Fibroblast of lung (primary cell): ENCODE results near the gene HIVEP1.

Experiments used
- CTCF ChIP-seq, 2 donors: IDR thresholded peaks in 1 of 2; conservative IDR thresholded peaks in 1 of 2; 1 replicate in 1 of 2; 2 replicates in 1 of 2; pipeline ENCODE4 v1.5.1; 2011 to 2012; ENCODE audit warnings: low read length in 2 of 2, control low read depth in 1 of 2, inconsistent platforms in 1 of 2, low read depth in 1 of 2, mild to moderate bottlenecking in 1 of 2
- EZH2 ChIP-seq: IDR thresholded peaks from 2 replicates; pipeline ENCODE4 v1.5.1; 2012; ENCODE audit warnings: low read length, control low read depth, mild to moderate bottlenecking; ENCODE audit errors: missing control alignments

- TF ChIP-seq CTCF (conservative IDR thresholded peaks at IDR 0.05 in 1 of 2, IDR thresholded peaks at IDR 0.05 in 1 of 2; ENCODE audit: low read depth in 1 of 2, low read length in 2 of 2), result no peak
- no peak for TF ChIP-seq EZH2
Measured at GRCh38 chr6:11972806-11973205, 39.3 kb upstream of the HIVEP1 start.
